HepG2 (cell line): ENCODE results near the gene HES7. TPM values are rescaled to one million over a fixed set of nuclear protein-coding genes. Genes with fewer than 3 reads are reported as not detected.

Experiments
- ETV6 ChIP-seq: sonication (generic); formaldehyde crosslinking; conservative IDR thresholded peaks from 2 replicates; pipeline ENCODE4 v1.4.0; 2020; ENCODE audit warnings: missing genetic modification reagents
- HMGXB4 ChIP-seq, 2 experiments: sonication (generic) in 1 of 2; formaldehyde crosslinking in 1 of 2; IDR thresholded peaks; 2 replicates each; pipeline versions ENCODE4 v1.4.0 to v1.6.1; 2018 to 2020; ENCODE audit warnings: missing genetic modification reagents in 2 of 2, borderline replicate concordance in 1 of 2, low read depth in 1 of 2, mild to moderate bottlenecking in 1 of 2, missing biosample characterization in 1 of 2
- MAZ ChIP-seq, 2 experiments: sonication (generic) in 1 of 2; formaldehyde crosslinking in 1 of 2; IDR thresholded peaks; 2 replicates each; pipeline versions ENCODE4 v1.5.0 to v1.6.1; 2012 to 2020; ENCODE audit warnings: low read depth in 2 of 2, mild to moderate bottlenecking in 2 of 2, borderline replicate concordance in 1 of 2, improper control_type of control experiment in 1 of 2, low read length in 1 of 2, missing genetic modification reagents in 1 of 2, moderate library complexity in 1 of 2
- ZNF12 ChIP-seq: sonication (generic); formaldehyde crosslinking; IDR thresholded peaks from 2 replicates; pipeline ENCODE4 v1.5.0; 2020; ENCODE audit warnings: missing genetic modification reagents
- ZNF264 ChIP-seq: sonication (generic); formaldehyde crosslinking; IDR thresholded peaks from 2 replicates; pipeline ENCODE4 v1.4.0; 2020; ENCODE audit warnings: missing genetic modification reagents
- ZNF333 ChIP-seq: sonication (generic); formaldehyde crosslinking; IDR thresholded peaks from 2 replicates; pipeline ENCODE4 v1.4.0; 2020; ENCODE audit warnings: mild to moderate bottlenecking, missing genetic modification reagents, borderline replicate concordance
- ZNF576 ChIP-seq: sonication (generic); formaldehyde crosslinking; IDR thresholded peaks from 2 replicates; pipeline ENCODE4 v1.4.0; 2020; ENCODE audit warnings: mild to moderate bottlenecking, missing genetic modification reagents
- ZNF740 ChIP-seq: sonication (generic); formaldehyde crosslinking; IDR thresholded peaks from 2 replicates; pipeline ENCODE4 v1.4.0; 2020; ENCODE audit warnings: missing genetic modification reagents
- ZNF747 ChIP-seq: sonication (generic); formaldehyde crosslinking; IDR thresholded peaks from 2 replicates; pipeline ENCODE4 v1.8.1; 2023; ENCODE audit warnings: missing genetic modification reagents, mild to moderate bottlenecking, borderline replicate concordance
- polyA plus RNA-seq, 8 experiments: library from polyadenylated mRNA; depleted of rRNA in 3 of 8; stranded (reverse) in 7 of 8; unstranded in 1 of 8; fragments of >200 nt; fragmentation: Illumina TruSeq in 4 of 8; extraction: Trizol in 4 of 8; gene quantifications; 2 replicates each; pipeline versions ENCODE4 v1.2.1 to v1.2.3, GENCODE V29; 2011 to 2016; ENCODE audit warnings: low read depth in 4 of 8, missing spikeins in 1 of 8, mixed read lengths in 1 of 8; ENCODE audit not compliant: insufficient read depth in 1 of 8
- total RNA-seq, 5 experiments: library from RNA; depleted of rRNA; stranded (reverse); fragments of >200 nt; fragmentation: Illumina TruSeq; extraction: Trizol; gene quantifications; 2 replicates each; pipeline ENCODE4 v1.2.3, GENCODE V29; 2016; ENCODE audit warnings: low read depth in 1 of 5
- TF ChIP-seq, protein P1 (sequence below), 2 experiments: fragments of 450-650 bp in 1 of 2; sonication (generic) in 1 of 2; formaldehyde crosslinking in 1 of 2; IDR thresholded peaks; 2 replicates each; pipeline versions ENCODE4 v1.6.1 to v1.8.0; 2016 to 2022; ENCODE audit warnings: antibody characterized with exemption in 1 of 2, mild to moderate bottlenecking in 1 of 2, missing genetic modification reagents in 1 of 2
- TF ChIP-seq, protein P2 (sequence below): sonication (generic); formaldehyde crosslinking; IDR thresholded peaks from 2 replicates; pipeline ENCODE4 v1.4.0; 2020; ENCODE audit warnings: mild to moderate bottlenecking, missing genetic modification reagents

The HES7 gene
- total and polyA plus RNA-seq, 2 of the 13 experiments (the other 11 are each of a cell fraction or from before 2014, with no cell fraction given) = not detected

DNA sequence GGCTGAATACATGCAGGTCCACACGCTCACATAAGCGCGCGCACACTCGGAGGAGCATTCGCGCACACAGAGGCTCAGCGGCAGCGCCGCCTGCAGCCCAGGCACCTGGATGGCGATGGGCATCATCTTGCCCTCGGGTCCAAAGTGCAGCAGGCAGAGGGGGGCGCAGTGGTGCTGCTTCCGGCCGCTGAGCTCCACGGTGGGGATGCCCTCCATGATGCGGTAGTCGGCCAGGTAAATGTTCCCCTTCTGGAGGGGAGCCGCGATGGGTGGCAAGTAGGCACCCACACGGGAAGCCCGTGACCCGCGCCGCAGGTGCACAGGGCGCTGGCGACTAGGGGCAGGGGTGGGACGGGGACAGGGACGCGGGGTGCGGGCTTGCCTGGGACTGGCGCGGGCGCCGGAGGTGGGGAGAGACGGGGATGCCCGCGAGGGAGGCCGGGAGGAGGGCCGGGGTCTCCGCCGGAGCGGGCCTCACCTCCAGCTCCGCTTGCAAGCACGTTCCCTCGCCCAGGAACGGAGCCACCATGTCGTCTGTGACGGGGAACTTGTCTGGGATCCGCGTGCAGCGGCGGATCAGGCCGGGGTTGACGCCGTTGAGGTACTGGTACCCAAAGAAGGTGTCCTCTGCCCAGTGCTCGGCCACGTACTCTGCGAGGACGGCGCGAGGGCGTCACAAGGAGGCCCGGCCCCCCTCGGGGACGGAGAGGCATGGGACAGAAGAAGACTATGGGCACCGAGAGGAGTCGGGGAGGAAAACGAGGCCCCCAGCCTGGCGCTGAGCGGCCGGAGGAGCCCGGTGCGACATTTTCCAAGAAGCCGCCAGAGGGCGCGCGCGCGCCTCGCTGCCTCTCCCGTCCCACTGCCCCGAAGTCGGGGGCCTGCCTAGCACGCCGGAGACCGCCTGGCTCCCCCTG lies 44.4 kb downstream of the HES7 start (continued):
- TF ChIP-seq ZNF576 (peak; percentile 38; the same call in 1 of the 2 replicates), HMGXB4 (CRISPR knock-in tag; IDR thresholded peaks at IDR 0.05; ENCODE audit: borderline replicate concordance in 1 of 2, low read depth in 1 of 2) (peak; percentile 72 to 76), ZNF747 (CRISPR knock-in tag) (peak; percentile 70), ZNF740 (CRISPR knock-in tag) (no peak), ETV6 (CRISPR knock-in tag) (no peak), ZNF12 (CRISPR knock-in tag) (0 out of 2 replicates have a peak, but pooled peaks have one; percentile 13), ZNF333 (CRISPR knock-in tag) (no peak), ZNF264 (CRISPR knock-in tag) (peak; percentile 83), MAZ (IDR thresholded peaks at IDR 0.05; ENCODE audit: borderline replicate concordance, low read depth, low read length) (no peak), MAZ (CRISPR knock-in tag; IDR thresholded peaks at IDR 0.05; ENCODE audit: low read depth) (peak; percentile 70)
- TF ChIP-seq, protein P1, sequence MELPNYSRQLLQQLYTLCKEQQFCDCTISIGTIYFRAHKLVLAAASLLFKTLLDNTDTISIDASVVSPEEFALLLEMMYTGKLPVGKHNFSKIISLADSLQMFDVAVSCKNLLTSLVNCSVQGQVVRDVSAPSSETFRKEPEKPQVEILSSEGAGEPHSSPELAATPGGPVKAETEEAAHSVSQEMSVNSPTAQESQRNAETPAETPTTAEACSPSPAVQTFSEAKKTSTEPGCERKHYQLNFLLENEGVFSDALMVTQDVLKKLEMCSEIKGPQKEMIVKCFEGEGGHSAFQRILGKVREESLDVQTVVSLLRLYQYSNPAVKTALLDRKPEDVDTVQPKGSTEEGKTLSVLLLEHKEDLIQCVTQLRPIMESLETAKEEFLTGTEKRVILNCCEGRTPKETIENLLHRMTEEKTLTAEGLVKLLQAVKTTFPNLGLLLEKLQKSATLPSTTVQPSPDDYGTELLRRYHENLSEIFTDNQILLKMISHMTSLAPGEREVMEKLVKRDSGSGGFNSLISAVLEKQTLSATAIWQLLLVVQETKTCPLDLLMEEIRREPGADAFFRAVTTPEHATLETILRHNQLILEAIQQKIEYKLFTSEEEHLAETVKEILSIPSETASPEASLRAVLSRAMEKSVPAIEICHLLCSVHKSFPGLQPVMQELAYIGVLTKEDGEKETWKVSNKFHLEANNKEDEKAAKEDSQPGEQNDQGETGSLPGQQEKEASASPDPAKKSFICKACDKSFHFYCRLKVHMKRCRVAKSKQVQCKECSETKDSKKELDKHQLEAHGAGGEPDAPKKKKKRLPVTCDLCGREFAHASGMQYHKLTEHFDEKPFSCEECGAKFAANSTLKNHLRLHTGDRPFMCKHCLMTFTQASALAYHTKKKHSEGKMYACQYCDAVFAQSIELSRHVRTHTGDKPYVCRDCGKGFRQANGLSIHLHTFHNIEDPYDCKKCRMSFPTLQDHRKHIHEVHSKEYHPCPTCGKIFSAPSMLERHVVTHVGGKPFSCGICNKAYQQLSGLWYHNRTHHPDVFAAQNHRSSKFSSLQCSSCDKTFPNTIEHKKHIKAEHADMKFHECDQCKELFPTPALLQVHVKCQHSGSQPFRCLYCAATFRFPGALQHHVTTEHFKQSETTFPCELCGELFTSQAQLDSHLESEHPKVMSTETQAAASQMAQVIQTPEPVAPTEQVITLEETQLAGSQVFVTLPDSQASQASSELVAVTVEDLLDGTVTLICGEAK (IDR thresholded peaks at IDR 0.05) = no peak
- TF ChIP-seq, protein P1 (CRISPR knock-in tag; IDR thresholded peaks at IDR 0.05) = peak; percentile 5; the same call in 1 of the 2 replicates
- TF ChIP-seq, protein P2, sequence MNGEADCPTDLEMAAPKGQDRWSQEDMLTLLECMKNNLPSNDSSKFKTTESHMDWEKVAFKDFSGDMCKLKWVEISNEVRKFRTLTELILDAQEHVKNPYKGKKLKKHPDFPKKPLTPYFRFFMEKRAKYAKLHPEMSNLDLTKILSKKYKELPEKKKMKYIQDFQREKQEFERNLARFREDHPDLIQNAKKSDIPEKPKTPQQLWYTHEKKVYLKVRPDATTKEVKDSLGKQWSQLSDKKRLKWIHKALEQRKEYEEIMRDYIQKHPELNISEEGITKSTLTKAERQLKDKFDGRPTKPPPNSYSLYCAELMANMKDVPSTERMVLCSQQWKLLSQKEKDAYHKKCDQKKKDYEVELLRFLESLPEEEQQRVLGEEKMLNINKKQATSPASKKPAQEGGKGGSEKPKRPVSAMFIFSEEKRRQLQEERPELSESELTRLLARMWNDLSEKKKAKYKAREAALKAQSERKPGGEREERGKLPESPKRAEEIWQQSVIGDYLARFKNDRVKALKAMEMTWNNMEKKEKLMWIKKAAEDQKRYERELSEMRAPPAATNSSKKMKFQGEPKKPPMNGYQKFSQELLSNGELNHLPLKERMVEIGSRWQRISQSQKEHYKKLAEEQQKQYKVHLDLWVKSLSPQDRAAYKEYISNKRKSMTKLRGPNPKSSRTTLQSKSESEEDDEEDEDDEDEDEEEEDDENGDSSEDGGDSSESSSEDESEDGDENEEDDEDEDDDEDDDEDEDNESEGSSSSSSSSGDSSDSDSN (CRISPR knock-in tag) = peak; percentile 15; the same call in 1 of the 2 replicates
